ENCODE data around the gene ATP23. TPM values are rescaled to one million over a fixed set of nuclear protein-coding genes. Genes with fewer than 3 reads are reported as not detected.

The ATP23 gene
- total RNA-seq, 1 experiment from 2014 or later: 10.3 TPM

DNA sequence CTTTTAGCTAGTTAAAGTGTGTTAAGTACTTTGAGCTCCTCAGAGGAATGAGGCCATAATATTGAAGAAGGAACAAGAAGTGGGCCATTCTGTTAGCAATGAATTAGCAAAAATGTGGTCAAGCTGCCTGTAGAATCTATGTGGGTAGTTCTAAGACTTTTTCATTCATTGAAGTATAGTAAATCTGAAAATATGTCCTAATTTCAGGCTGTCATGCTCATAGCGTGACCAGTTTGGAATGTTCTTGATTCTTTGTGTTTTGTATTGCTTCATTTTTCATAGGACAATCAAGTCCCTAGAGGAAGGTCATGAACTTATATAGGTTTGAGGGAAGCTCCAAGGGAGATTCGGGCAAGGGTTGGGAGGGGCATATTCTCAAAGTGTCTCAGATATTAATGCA is 11.4 kb downstream of the ATP23 start:
- POLR2A ChIA-PET: no interaction called here
- no peaks in the 10 kb centered on the region for H3K4me1 ChIP-seq (ENCODE audit: control insufficient read depth, insufficient read depth, low read length)
- CTCF ChIA-PET: no interaction called here
- no peaks in the 10 kb centered on the region for H3K9me3 ChIP-seq (ENCODE audit: control insufficient read depth, insufficient read depth, low read depth, low read length)
- H3K27ac ChIP-seq (ENCODE audit: low read length): no peak overlapping the region
- intact Hi-C loops (cut with micrococcal nuclease; ENCODE audit: unreplicated experiment): no loop called here
- BruUV-seq (replicated peaks): no TSS peak
- DNase-seq (ENCODE audit: low read depth, low spot score): no peak
- H3K27me3 ChIP-seq (ENCODE audit: control insufficient read depth, insufficient read depth, low read length): no peaks in the 10 kb centered on the region
- in situ Hi-C loops (cut with HindIII; ENCODE audit: low pct_unique_long_range_greater_than_20kb, low sequenced_read_pairs): no loop called here
- H3K36me3 ChIP-seq (ENCODE audit: control insufficient read depth, insufficient read depth, low read length): no peaks in the 10 kb centered on the region
- H3K4me3 ChIP-seq (ENCODE audit: low read depth in 2 of 2, low read length in 2 of 2): no peak overlapping the region
- no peak for ATAC-seq
- TF ChIP-seq POLR2AphosphoS5 (IDR thresholded peaks at IDR 0.05; ENCODE audit: low read depth, low read length): no peak
- no peak for TF ChIP-seq TCF7L2 (IDR thresholded peaks at IDR 0.05; ENCODE audit: low read depth, low read length)
- TF ChIP-seq, protein P1, sequence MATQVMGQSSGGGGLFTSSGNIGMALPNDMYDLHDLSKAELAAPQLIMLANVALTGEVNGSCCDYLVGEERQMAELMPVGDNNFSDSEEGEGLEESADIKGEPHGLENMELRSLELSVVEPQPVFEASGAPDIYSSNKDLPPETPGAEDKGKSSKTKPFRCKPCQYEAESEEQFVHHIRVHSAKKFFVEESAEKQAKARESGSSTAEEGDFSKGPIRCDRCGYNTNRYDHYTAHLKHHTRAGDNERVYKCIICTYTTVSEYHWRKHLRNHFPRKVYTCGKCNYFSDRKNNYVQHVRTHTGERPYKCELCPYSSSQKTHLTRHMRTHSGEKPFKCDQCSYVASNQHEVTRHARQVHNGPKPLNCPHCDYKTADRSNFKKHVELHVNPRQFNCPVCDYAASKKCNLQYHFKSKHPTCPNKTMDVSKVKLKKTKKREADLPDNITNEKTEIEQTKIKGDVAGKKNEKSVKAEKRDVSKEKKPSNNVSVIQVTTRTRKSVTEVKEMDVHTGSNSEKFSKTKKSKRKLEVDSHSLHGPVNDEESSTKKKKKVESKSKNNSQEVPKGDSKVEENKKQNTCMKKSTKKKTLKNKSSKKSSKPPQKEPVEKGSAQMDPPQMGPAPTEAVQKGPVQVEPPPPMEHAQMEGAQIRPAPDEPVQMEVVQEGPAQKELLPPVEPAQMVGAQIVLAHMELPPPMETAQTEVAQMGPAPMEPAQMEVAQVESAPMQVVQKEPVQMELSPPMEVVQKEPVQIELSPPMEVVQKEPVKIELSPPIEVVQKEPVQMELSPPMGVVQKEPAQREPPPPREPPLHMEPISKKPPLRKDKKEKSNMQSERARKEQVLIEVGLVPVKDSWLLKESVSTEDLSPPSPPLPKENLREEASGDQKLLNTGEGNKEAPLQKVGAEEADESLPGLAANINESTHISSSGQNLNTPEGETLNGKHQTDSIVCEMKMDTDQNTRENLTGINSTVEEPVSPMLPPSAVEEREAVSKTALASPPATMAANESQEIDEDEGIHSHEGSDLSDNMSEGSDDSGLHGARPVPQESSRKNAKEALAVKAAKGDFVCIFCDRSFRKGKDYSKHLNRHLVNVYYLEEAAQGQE (IDR thresholded peaks at IDR 0.05; ENCODE audit: insufficient read depth in 1 of 2, low read depth in 2 of 2, low read length in 1 of 2): no peak
- no peak for TF ChIP-seq SIN3A (IDR thresholded peaks at IDR 0.05; ENCODE audit: borderline replicate concordance, insufficient read depth, low read depth, low read length)
- TF ChIP-seq, protein P2, sequence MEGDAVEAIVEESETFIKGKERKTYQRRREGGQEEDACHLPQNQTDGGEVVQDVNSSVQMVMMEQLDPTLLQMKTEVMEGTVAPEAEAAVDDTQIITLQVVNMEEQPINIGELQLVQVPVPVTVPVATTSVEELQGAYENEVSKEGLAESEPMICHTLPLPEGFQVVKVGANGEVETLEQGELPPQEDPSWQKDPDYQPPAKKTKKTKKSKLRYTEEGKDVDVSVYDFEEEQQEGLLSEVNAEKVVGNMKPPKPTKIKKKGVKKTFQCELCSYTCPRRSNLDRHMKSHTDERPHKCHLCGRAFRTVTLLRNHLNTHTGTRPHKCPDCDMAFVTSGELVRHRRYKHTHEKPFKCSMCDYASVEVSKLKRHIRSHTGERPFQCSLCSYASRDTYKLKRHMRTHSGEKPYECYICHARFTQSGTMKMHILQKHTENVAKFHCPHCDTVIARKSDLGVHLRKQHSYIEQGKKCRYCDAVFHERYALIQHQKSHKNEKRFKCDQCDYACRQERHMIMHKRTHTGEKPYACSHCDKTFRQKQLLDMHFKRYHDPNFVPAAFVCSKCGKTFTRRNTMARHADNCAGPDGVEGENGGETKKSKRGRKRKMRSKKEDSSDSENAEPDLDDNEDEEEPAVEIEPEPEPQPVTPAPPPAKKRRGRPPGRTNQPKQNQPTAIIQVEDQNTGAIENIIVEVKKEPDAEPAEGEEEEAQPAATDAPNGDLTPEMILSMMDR (IDR thresholded peaks at IDR 0.05): no peak

DNA sequence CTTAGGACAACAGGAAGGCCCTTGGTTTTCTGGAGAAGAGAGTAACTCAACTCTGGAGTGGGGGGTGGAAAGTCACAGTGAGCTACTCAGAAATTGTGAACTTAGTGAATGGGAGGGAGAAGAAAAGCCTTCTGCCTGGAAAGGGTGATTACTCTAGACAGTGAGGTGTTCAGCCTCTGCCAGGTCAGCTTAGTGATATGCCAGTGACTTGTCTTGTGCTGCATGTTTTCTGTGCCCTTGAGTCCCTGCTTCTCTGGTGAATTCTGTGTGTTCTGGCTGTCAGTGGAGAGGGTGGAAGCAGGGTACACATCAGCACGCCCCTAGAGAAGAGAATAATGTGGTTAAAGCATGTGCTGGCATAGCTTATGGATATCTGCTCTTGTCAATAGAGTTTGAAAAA is 13.4 kb downstream of the ATP23 start:
- ATAC-seq (no peak), DNase-seq (ENCODE audit: low read depth, low spot score) (no peak)
- intact Hi-C loops (cut with micrococcal nuclease; ENCODE audit: unreplicated experiment) (no loop called here), in situ Hi-C loops (cut with HindIII; ENCODE audit: low pct_unique_long_range_greater_than_20kb, low sequenced_read_pairs) (no loop called here)
- TF ChIP-seq TCF7L2 (IDR thresholded peaks at IDR 0.05; ENCODE audit: low read depth, low read length) (no peak), POLR2AphosphoS5 (IDR thresholded peaks at IDR 0.05; ENCODE audit: low read depth, low read length) (no peak), SIN3A (IDR thresholded peaks at IDR 0.05; ENCODE audit: borderline replicate concordance, insufficient read depth, low read depth, low read length) (no peak)
- TF ChIP-seq, protein P2 (IDR thresholded peaks at IDR 0.05): no peak
- TF ChIP-seq, protein P1 (IDR thresholded peaks at IDR 0.05; ENCODE audit: insufficient read depth in 1 of 2, low read depth in 2 of 2, low read length in 1 of 2): no peak
- H3K27me3 ChIP-seq (ENCODE audit: control insufficient read depth, insufficient read depth, low read length): no peaks in the 10 kb centered on the region
- POLR2A ChIA-PET: interaction anchor here (0.7 kb wide), 1 partner anchor 932 kb away, joined by 5 read pairs; no protein-coding TSS in a partner anchor
- H3K36me3 ChIP-seq (ENCODE audit: control insufficient read depth, insufficient read depth, low read length): no peaks in the 10 kb centered on the region
- no peak overlapping the region for H3K4me3 ChIP-seq (ENCODE audit: low read depth in 2 of 2, low read length in 2 of 2)
- no peaks in the 10 kb centered on the region for H3K4me1 ChIP-seq (ENCODE audit: control insufficient read depth, insufficient read depth, low read length)
- CTCF ChIA-PET: no interaction called here
- H3K9me3 ChIP-seq (ENCODE audit: control insufficient read depth, insufficient read depth, low read depth, low read length): no peaks in the 10 kb centered on the region
- no peak overlapping the region for H3K27ac ChIP-seq (ENCODE audit: low read length)
- no TSS peak for BruUV-seq (replicated peaks)
